ENCODE results near the gene NXPE4.
"Not testable (repeated sequence)": the region's sequence is repeated elsewhere in the genome, so short reads cannot be mapped to it uniquely, and the experiment has no call there.

NXPE4 gene

GRCh38 chr11:114609429-114609828, 13.8 kb upstream of the NXPE4 start:
- DNase-seq: no peak

GRCh38 chr11:114608605-114609004, 13.0 kb upstream of the NXPE4 start:
- DNase-seq: not testable (repeated sequence)

- no peak for DNase-seq
These were observed 12.3 kb upstream of the NXPE4 start for GRCh38 chr11:114607753-114608459.

GRCh38 chr11:114606802-114607075, 11.2 kb upstream of the NXPE4 start:
- DNase-seq: not testable (repeated sequence)

GRCh38 chr11:114606003-114606801, 10.6 kb upstream of the NXPE4 start:
- DNase-seq: no peak

GRCh38 chr11:114605370-114605769, 9.8 kb upstream of the NXPE4 start:
- no peak for DNase-seq

- no peak for DNase-seq
These were observed 9.3 kb upstream of the NXPE4 start for GRCh38 chr11:114604886-114605285.

- no peak for DNase-seq
These were observed 8.7 kb upstream of the NXPE4 start for GRCh38 chr11:114604179-114604813.

DNA sequence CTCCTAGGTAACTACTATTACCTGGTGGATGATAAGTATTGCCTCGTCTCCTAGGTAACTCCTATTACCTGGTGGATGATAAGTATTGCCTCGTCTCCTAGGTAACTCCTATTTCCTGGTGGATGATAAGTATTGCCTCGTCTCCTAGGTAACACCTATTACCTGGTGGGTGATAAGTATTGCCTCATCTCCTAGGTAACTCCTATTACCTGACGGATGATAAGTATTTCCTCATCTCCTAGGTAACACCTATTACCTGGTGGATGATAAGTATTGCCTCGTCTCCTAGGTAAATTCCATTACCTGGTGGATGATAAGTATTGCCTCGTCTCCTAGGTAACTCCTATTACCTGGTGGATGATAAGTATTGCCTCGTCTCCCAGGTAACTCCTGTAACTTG, 7.6 kb upstream of the NXPE4 start:
- not testable (repeated sequence) for DNase-seq

- no peak for DNase-seq
These were observed 2.9 kb upstream of the NXPE4 start for GRCh38 chr11:114598461-114598860.

DNA sequence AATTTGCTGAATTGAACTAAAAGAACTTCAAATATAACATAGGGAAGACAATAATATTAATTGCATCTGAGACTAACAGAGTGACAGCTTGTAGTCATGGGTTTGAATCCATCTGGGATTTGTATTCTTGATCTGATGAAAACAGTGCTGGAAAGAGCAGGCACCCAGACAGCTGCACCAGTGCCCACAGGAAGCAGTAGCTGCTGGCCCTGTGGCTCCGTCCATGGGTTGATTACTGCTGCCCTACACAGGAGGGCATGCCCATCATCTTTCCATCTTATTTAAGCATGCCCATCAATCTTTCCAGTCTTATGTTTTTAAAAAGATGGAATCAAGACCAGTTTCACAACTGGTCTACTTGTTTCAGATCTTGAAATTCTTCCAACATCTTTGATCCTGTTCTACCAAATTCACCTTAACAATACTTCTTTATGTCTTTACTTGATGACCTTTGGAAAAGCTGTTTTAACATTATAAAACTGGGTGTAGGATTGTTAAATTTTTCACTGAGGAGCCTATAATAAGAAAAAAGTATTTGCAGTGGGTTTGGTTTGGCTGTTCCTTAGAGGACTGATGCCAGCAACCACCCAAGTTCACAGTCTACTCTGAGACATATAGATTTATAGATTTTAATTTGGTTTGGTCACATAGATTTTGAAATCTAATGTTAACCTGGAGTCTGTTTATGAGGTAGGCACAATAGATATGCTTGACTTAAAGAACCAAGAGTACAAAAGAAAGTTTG, 761 bp upstream of the NXPE4 start:
- DNase-seq: no peak

- no peak for DNase-seq
These were observed 883 bp downstream of the NXPE4 start for GRCh38 chr11:114594703-114595102.

DNA sequence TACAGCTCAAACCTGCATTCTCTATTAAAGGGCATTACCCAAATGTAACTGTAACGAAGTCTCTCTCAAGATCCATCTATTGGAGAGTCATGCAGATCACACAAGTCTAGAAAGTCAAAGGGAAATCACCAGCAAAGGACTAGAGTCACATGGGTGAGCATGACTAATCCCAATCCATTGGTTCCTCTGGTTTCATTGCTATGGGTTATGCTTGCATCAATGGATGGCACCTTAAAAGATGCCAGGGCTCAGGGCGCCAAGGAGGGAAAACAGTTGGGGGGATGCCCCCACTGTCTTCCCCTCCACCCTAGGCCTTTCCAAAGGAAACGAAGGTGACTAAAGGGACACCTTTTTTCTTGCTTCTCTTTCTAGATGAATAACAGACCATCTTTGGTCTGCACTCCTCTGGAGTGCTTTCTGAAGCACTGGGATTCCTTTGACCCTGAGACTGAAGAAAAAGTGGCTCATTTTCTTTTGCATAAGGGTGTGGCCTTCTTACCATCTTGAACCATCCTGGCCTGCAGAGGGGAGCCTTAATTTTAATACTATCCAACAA, 8.1 kb downstream of the NXPE4 start:
- no peak for DNase-seq

- DNase-seq: no peak
These were observed 8.8 kb downstream of the NXPE4 start for GRCh38 chr11:114586797-114587196.

- no peak for DNase-seq
These were observed 23.9 kb downstream of the NXPE4 start for GRCh38 chr11:114571712-114572111.

GRCh38 chr11:114569801-114570200, 25.8 kb downstream of the NXPE4 start:
- no peak for DNase-seq

DNA sequence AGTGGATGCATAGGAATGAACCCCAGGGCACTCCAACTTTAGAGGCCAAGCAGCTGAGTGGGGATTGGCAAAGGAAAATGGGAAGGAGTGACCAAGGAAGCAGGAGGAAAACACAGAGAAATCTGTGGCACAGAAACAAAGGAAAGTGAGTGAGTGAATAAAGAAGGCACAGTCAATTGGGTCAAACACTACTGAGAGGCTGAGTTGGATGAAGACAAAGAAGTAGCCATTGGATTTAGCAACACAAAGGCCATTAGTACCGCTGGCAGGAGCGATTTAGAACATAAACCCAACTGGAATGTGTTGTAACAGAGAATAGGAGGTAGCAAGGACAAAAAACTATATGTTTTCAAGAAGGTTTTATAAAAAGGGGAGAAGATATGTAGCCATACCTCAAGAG, 29.3 kb downstream of the NXPE4 start:
- DNase-seq: no peak

GRCh38 chr11:114564831-114565230, 30.8 kb downstream of the NXPE4 start:
- no peak for DNase-seq

DNA sequence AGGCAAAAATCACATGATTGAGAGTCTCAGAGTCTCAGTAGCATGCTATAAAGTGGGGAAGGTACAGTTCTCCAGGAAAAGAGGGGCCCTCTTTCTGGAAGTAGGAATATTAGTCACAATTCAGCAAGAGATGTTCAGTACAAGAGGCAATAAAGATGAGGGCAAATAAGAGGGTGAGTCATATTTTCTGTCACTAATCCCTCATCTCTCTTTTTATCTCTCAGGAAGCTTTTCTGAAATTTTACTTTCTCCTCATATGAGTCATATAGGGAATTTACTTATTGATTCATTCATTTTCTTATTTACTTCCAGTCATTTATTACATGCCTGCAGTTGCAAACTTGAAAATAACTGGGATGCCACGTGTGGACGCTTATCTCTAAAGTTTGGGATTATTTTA, 32.5 kb downstream of the NXPE4 start:
- no peak for DNase-seq

GRCh38 chr11:114562166-114562916, 33.2 kb downstream of the NXPE4 start:
- no peak for DNase-seq

DNA sequence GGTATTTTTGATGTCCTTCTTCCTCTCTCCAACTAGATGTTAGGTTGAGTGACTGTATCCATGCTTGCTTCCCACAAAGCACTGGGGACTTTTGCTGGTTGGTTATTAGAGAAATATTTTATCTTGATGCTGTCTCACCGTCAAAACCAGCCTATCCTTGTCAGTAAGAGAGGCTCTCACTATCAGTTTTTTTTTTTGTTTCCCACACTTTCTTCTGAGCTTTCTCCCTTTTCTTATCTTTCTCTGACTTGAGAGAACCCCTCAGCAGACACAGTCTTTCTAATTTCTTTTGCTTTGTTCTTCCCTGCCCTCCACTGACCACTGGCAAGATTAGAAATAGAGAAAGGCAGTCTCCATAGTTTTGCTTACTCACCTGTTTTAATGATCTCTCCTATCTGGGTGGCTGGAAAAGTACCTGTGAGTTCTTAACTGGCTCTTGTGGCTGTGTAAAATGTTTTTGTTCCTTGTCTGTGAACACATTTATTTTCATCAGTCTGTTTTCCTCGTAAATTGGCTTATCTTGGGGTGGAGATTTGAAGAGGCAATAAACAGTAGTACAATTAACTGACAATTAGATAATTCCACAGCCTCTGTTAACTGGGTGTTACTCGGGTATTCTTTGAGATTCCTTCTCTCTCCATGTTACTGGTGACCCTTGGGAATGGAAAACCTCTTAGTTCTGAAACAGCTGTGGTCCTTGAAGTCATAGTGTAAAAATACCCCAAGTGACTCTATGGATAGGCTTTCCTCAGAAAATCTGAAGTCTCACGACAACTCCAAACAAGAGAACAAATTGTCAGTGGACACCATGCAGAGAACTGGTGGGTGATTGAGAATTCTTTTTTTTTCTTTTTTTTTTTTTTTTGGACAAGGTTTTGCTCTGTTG, 35.9 kb downstream of the NXPE4 start, which contains the start of gene NXPE1:
Gene NXPE1, minus strand, starts transcription at position 457 of the 886 bp plus-strand sequence. CDS start 8,680 bp downstream, outside the sequence.
- DNase-seq: no peak

Measured in activated CD4-positive, CD25-positive, alpha-beta regulatory T cell treated with anti-CD3 and anti-CD28 coated beads, Interleukin-2, amount 50 U/mL, for 72 hours (primary cell).